ENCODE data around the gene TSC22D2.

GRCh38 chr3:150447084-150447483 is 39.0 kb downstream of the TSC22D2 start:
- TF ChIP-seq, protein P1, sequence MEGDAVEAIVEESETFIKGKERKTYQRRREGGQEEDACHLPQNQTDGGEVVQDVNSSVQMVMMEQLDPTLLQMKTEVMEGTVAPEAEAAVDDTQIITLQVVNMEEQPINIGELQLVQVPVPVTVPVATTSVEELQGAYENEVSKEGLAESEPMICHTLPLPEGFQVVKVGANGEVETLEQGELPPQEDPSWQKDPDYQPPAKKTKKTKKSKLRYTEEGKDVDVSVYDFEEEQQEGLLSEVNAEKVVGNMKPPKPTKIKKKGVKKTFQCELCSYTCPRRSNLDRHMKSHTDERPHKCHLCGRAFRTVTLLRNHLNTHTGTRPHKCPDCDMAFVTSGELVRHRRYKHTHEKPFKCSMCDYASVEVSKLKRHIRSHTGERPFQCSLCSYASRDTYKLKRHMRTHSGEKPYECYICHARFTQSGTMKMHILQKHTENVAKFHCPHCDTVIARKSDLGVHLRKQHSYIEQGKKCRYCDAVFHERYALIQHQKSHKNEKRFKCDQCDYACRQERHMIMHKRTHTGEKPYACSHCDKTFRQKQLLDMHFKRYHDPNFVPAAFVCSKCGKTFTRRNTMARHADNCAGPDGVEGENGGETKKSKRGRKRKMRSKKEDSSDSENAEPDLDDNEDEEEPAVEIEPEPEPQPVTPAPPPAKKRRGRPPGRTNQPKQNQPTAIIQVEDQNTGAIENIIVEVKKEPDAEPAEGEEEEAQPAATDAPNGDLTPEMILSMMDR (conservative IDR thresholded peaks at IDR 0.05; ENCODE audit: low read depth, low read length) = no peak
- no peak for TF ChIP-seq MXI1 (IDR thresholded peaks at IDR 0.05; ENCODE audit: borderline replicate concordance, low read depth, low read length)
- TF ChIP-seq POLR2A (IDR thresholded peaks at IDR 0.05; ENCODE audit: low read depth, low read length) = no peak
- no peak for TF ChIP-seq CEBPB (IDR thresholded peaks at IDR 0.05; ENCODE audit: low read depth, low read length)
- TF ChIP-seq RAD21 (IDR thresholded peaks at IDR 0.05; ENCODE audit: low read length) = no peak
- TF ChIP-seq, protein P2, sequence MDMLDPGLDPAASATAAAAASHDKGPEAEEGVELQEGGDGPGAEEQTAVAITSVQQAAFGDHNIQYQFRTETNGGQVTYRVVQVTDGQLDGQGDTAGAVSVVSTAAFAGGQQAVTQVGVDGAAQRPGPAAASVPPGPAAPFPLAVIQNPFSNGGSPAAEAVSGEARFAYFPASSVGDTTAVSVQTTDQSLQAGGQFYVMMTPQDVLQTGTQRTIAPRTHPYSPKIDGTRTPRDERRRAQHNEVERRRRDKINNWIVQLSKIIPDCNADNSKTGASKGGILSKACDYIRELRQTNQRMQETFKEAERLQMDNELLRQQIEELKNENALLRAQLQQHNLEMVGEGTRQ (IDR thresholded peaks at IDR 0.05; ENCODE audit: low read depth, low read length) = no peak
- TF ChIP-seq MAFK (IDR thresholded peaks at IDR 0.05; ENCODE audit: low read depth, low read length) = no peak
- TF ChIP-seq RFX5 (IDR thresholded peaks at IDR 0.05; ENCODE audit: low read depth, low read length) = no peak
- TF ChIP-seq RCOR1 (IDR thresholded peaks at IDR 0.05; ENCODE audit: insufficient replicate concordance, low read length) = no peak
- TF ChIP-seq BHLHE40 (IDR thresholded peaks at IDR 0.05; ENCODE audit: low read depth, low read length) = no peak
- TF ChIP-seq MAZ (IDR thresholded peaks at IDR 0.05; ENCODE audit: borderline replicate concordance, low read depth, low read length) = no peak
